B cell (primary cell): ENCODE data around the gene NDUFV2.

Experiments used
- EZH2 ChIP-seq: IDR thresholded peaks from 2 replicates; pipeline ENCODE4 v1.6.1; 2012; ENCODE audit warnings: borderline replicate concordance, low read depth, mild to moderate bottlenecking, moderate library complexity, low read length; ENCODE audit not compliant: insufficient read depth, poor library complexity, severe bottlenecking
- TF ChIP-seq, protein P1 (sequence below): fragments of 200-600 bp; IDR thresholded peaks from one replicate; pipeline ENCODE4 v1.8.0; 2022; ENCODE audit warnings: antibody characterized with exemption, mild to moderate bottlenecking

DNA sequence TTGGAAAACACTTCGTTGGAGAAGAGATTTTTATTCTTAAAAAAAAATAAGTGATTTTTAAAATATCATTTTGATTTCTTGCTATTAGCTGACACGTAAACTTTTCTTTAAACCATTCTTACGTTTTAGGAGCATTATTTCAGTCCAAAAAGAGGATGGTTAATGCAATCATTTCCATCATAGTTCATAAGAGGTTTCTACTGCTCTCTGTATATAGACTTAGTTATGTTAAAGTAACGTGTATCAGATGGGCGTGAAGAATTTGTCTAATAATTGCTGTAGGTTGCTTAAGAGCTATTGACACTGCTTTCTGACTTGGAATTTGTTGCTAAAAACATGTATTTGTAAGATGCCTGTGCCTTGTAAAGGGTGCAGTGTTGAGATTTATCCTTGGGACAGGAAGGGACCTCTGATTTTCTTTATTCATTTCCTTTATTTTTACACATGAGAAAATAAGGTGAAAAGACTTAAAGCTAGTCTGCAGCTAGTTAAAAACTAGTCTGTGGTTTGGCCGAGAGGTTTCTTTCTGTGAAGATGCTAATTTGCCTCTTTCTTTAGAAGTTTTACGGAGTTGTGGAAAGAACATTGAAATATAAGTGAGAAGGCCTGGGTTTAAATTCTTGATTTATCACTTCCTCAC, 37.0 kb downstream of the NDUFV2 start:
- no peak for TF ChIP-seq EZH2
- TF ChIP-seq, protein P1, sequence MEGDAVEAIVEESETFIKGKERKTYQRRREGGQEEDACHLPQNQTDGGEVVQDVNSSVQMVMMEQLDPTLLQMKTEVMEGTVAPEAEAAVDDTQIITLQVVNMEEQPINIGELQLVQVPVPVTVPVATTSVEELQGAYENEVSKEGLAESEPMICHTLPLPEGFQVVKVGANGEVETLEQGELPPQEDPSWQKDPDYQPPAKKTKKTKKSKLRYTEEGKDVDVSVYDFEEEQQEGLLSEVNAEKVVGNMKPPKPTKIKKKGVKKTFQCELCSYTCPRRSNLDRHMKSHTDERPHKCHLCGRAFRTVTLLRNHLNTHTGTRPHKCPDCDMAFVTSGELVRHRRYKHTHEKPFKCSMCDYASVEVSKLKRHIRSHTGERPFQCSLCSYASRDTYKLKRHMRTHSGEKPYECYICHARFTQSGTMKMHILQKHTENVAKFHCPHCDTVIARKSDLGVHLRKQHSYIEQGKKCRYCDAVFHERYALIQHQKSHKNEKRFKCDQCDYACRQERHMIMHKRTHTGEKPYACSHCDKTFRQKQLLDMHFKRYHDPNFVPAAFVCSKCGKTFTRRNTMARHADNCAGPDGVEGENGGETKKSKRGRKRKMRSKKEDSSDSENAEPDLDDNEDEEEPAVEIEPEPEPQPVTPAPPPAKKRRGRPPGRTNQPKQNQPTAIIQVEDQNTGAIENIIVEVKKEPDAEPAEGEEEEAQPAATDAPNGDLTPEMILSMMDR, result no peak
